CD4-positive, alpha-beta T cell (primary cell): ENCODE data around the gene PPIA. TPM values are rescaled to one million over a fixed set of nuclear protein-coding genes. Genes with fewer than 3 reads are reported as not detected.
"Not testable (repeated sequence)": the region's sequence is repeated elsewhere in the genome, so short reads cannot be mapped to it uniquely, and the experiment has no call there.

ENCODE experiments used
- ATAC-seq: fragments of 200-7000 bp; cut with Tn5 transposase; one replicate; pipeline ENCODE4 v1.10.0; 2022; ENCODE audit warnings: mild to moderate bottlenecking; ENCODE audit not compliant: poor library complexity
- CTCF ChIA-PET: fragments of 350-600 bp; sonication (Branson Sonifier 250); formaldehyde crosslinking; loops from one replicate; lab custom pipeline; 2021; ENCODE audit warnings: antibody characterized with exemption, inconsistent platforms; lab: Charles Lee
- POLR2A ChIA-PET: fragments of 350-600 bp; sonication (Branson Sonifier 250); formaldehyde crosslinking; loops from one replicate; lab custom pipeline; 2021; ENCODE audit warnings: antibody characterized with exemption, inconsistent platforms; lab: Charles Lee
- DNase-seq, 14 experiments: peaks; one replicate each; pipeline ENCODE4 v3.0.0-alpha.2; 2013 to 2020; ENCODE audit warnings: mixed read lengths in 2 of 14
- H3K27ac ChIP-seq, 2 donors: one replicate each; pipeline versions ENCODE4 v1.5.1 to v1.7.0; 2013; ENCODE audit warnings: low read length in 2 of 2, low read depth in 1 of 2, mild to moderate bottlenecking in 1 of 2
- H3K27me3 ChIP-seq, 2 experiments: 1 replicate in 1 of 2; 2 replicates in 1 of 2; pipeline versions ENCODE4 v1.6.1 to v1.7.0; 2013; ENCODE audit warnings: low read length in 2 of 2, control low read depth in 1 of 2, mild to moderate bottlenecking in 1 of 2, moderate library complexity in 1 of 2; ENCODE audit not compliant: insufficient read depth in 2 of 2, control insufficient read depth in 1 of 2
- H3K36me3 ChIP-seq: one replicate; pipeline ENCODE4 v1.6.1; 2013; ENCODE audit warnings: low read length, control low read depth; ENCODE audit not compliant: insufficient read depth
- H3K4me1 ChIP-seq: one replicate; pipeline ENCODE4 v1.6.1; 2013; ENCODE audit warnings: low read length, control low read depth; ENCODE audit not compliant: insufficient read depth
- H3K4me3 ChIP-seq: one replicate; pipeline ENCODE4 v1.5.1; 2013; ENCODE audit warnings: mild to moderate bottlenecking, low read length, moderate library complexity
- H3K9me3 ChIP-seq, 2 experiments: 1 replicate in 1 of 2; 2 replicates in 1 of 2; pipeline versions ENCODE4 v1.6.1 to v1.7.0; 2013; ENCODE audit warnings: low read length in 2 of 2, mild to moderate bottlenecking in 2 of 2, control low read depth in 1 of 2, moderate library complexity in 1 of 2; ENCODE audit not compliant: control insufficient read depth in 1 of 2, insufficient read depth in 1 of 2
- H3K27ac Mint-ChIP-seq: one replicate; pipeline ENCODE4 v1.8.0; 2020; ENCODE audit warnings: mixed read lengths
- H3K27me3 Mint-ChIP-seq: one replicate; pipeline ENCODE4 v1.8.0; 2021; ENCODE audit warnings: mixed read lengths
- H3K36me3 Mint-ChIP-seq: one replicate; pipeline ENCODE4 v1.8.0; 2021; ENCODE audit warnings: low read depth, mixed read lengths
- H3K4me1 Mint-ChIP-seq: one replicate; pipeline ENCODE4 v1.8.0; 2021; ENCODE audit warnings: low read depth, mixed read lengths
- H3K4me3 Mint-ChIP-seq: one replicate; pipeline ENCODE4 v1.8.0; 2020; ENCODE audit warnings: mild to moderate bottlenecking, mixed read lengths
- H3K9me3 Mint-ChIP-seq: one replicate; pipeline ENCODE4 v1.8.0; 2020; ENCODE audit warnings: mixed read lengths
- CTCF ChIP-seq: fragments of 200-600 bp; IDR thresholded peaks from one replicate; pipeline ENCODE4 v1.8.0; 2022; ENCODE audit warnings: antibody characterized with exemption, mild to moderate bottlenecking
- intact Hi-C, 2 experiments: fragments of 100-400 bp; cut with DNase I in 1 of 2; cut with micrococcal nuclease in 1 of 2; formaldehyde crosslinking; loops; one replicate each; pipeline versions ENCODE4 v1.15.1 to v1.9.0; 2023 to 2025; cut with DNase I, micrococcal nuclease
- total RNA-seq, 174 experiments: library from RNA in 2 of 174; stranded (reverse) in 2 of 174; gene quantifications; one replicate each; pipeline ENCODE4 v1.2.3 and lab custom pipeline; 2021 to 2026

Gene PPIA
- total RNA-seq, 2 experiments from 2014 or later = 410 to 423 TPM

DNA sequence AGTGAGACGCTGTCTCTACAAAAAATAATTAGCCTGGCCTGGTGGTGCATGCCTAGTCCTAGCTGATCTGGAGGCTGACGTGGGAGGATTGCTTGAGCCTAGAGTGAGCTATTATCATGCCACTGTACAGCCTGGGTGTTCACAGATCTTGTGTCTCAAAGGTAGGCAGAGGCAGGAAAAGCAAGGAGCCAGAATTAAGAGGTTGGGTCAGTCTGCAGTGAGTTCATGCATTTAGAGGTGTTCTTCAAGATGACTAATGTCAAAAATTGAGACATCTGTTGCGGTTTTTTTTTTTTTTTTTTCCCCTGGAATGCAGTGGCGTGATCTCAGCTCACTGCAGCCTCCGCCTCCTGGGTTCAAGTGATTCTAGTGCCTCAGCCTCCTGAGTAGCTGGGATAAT lies 5.4 kb downstream of the PPIA start:
- H3K27ac ChIP-seq = no peak overlapping the region
- H3K9me3 ChIP-seq = no peaks in the 10 kb centered on the region
- Mint-ChIP-seq H3K4me3 (no peak overlapping the region), H3K27me3 (no peaks in the 10 kb centered on the region), H3K4me1 (peaks cover 35% of the 10 kb centered on the region), H3K36me3 (peaks cover 67% of the 10 kb centered on the region), H3K27ac (peak overlapping the region; percentile 76), H3K9me3 (no peaks in the 10 kb centered on the region)
- DNase-seq = no peak
- ChIA-PET POLR2A (no interaction called here), CTCF (interaction anchor here (0.6 to 1.1 kb wide), 2 partner anchors 30 to 46 kb away, joined by 3 to 4 read pairs; partner anchors contain the start of gene H2AZ2)
- H3K27me3 ChIP-seq = no peaks in the 10 kb centered on the region
- TF ChIP-seq CTCF = no peak
- intact Hi-C loops = no loop called here
- H3K36me3 ChIP-seq = peaks cover 63% of the 10 kb centered on the region
- peaks cover 20% of the 10 kb centered on the region for H3K4me1 ChIP-seq
- ATAC-seq = no peak
- H3K4me3 ChIP-seq = no peak overlapping the region

- Mint-ChIP-seq H3K27ac (peak overlapping the region; percentile 76), H3K9me3 (no peaks in the 10 kb centered on the region), H3K27me3 (no peaks in the 10 kb centered on the region), H3K36me3 (peaks cover 62% of the 10 kb centered on the region), H3K4me3 (no peak overlapping the region), H3K4me1 (peaks cover 31% of the 10 kb centered on the region)
- TF ChIP-seq CTCF = no peak
- H3K27ac ChIP-seq = no peak overlapping the region
- intact Hi-C loops = no loop called here
- no peaks in the 10 kb centered on the region for H3K27me3 ChIP-seq
- peaks cover 63% of the 10 kb centered on the region for H3K36me3 ChIP-seq
- DNase-seq (no peak), ATAC-seq (no peak)
- no peaks in the 10 kb centered on the region for H3K9me3 ChIP-seq
- peaks cover 20% of the 10 kb centered on the region for H3K4me1 ChIP-seq
- ChIA-PET CTCF (interaction anchor here (0.6 to 1.1 kb wide), 2 partner anchors 30 to 45 kb away, joined by 3 to 4 read pairs; partner anchors contain the start of gene H2AZ2), POLR2A (interaction anchor here (1.4 kb wide), 1 partner anchor 21 kb away, joined by 3 read pairs; no protein-coding TSS in a partner anchor)
- H3K4me3 ChIP-seq = no peak overlapping the region
Measured at GRCh38 chr7:44802418-44803025, 6.0 kb downstream of the PPIA start.

GRCh38 chr7:44803828-44804519 lies 7.5 kb downstream of the PPIA start:
- H3K9me3 ChIP-seq, H3K27me3 ChIP-seq, H3K27ac ChIP-seq, H3K9me3 Mint-ChIP-seq, H3K27me3 Mint-ChIP-seq, CTCF ChIA-PET, intact Hi-C loops, ATAC-seq, H3K27ac Mint-ChIP-seq, H3K4me3 ChIP-seq, H3K4me3 Mint-ChIP-seq, H3K4me1 ChIP-seq, DNase-seq: not testable (repeated sequence)
- H3K36me3 ChIP-seq = peaks cover 51% of the 10 kb centered on the region
- Mint-ChIP-seq H3K36me3 (peaks cover 47% of the 10 kb centered on the region), H3K4me1 (peaks cover 17% of the 10 kb centered on the region)
- POLR2A ChIA-PET = interaction anchor here (1.4 to 2.3 kb wide), 2 partner anchors 19 to 43 kb away, joined by 3 to 6 read pairs; no protein-coding TSS in a partner anchor
